Measurements from ENCODE around the gene ZMYND19.
"Not testable (repeated sequence)": the region's sequence is repeated elsewhere in the genome, so short reads cannot be mapped to it uniquely, and the experiment has no call there.

The ZMYND19 gene

DNA sequence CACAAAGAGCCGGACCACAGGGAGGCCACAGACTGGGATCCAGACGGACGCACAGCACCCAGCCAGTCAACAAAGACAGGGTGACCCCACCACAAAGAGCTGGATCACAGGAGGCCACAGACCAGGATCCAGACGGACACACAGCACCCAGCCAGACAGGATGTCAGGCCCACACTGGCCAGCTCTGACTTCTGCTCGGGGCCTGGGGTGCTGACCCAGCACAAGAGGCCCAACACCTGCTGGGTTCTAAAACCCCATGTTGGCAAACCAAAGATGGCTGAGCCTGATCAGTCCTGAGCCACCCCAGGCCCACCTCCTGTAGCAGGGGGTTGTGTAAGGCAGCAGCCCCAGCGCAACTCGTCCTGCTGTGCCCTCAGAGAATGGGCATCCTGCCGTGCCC lies 6.4 kb downstream of the ZMYND19 start:
- no peak for DNase-seq

DNA sequence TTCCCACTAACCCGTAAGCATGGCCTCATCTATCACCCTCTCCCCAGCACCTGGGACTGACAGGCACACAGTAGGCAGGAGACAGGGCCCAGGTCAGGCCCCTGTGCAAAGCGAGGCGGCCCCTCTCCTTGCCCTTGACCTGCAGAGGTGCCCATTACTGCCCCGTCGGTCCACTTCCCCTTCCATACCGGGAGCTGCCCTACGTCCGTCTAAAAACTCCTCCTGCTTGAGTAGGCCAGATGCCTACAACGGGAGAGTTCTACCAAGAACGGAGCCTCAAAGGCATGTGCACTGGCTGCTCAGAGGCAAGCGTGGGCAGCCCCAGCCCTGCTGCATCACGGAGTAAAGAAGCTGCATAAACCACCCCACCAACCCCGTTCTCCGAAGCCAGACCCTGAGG lies 7.0 kb downstream of the ZMYND19 start:
- DNase-seq, result no peak

DNA sequence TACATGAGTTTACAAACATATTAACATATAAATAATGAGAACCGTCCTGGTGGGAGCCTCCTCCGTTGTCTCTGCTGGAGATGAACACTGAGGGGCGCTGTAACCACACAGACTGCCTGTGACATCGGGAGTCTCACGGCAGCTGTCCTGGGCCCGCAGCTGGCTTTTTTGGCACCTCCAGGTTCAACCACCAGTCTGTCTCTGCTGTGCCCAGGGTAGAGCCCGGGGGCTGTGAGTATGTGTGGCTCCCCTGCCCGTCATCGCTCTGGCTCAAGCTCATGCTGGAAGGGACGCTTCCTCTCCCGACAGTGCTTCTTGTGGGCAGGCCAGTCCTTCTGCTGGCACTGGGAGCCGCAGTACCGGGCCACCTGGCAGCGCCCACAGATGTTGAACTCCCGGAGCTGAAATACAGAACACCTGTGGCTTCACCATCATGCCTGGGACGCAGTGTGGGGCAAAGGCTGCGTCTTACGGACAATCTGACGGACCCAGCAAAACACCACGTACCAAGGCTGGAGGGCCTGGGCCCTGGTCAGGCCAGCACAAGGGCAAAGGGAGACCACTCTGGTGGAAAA lies 7.9 kb downstream of the ZMYND19 start:
- DNase-seq, result no peak

DNA sequence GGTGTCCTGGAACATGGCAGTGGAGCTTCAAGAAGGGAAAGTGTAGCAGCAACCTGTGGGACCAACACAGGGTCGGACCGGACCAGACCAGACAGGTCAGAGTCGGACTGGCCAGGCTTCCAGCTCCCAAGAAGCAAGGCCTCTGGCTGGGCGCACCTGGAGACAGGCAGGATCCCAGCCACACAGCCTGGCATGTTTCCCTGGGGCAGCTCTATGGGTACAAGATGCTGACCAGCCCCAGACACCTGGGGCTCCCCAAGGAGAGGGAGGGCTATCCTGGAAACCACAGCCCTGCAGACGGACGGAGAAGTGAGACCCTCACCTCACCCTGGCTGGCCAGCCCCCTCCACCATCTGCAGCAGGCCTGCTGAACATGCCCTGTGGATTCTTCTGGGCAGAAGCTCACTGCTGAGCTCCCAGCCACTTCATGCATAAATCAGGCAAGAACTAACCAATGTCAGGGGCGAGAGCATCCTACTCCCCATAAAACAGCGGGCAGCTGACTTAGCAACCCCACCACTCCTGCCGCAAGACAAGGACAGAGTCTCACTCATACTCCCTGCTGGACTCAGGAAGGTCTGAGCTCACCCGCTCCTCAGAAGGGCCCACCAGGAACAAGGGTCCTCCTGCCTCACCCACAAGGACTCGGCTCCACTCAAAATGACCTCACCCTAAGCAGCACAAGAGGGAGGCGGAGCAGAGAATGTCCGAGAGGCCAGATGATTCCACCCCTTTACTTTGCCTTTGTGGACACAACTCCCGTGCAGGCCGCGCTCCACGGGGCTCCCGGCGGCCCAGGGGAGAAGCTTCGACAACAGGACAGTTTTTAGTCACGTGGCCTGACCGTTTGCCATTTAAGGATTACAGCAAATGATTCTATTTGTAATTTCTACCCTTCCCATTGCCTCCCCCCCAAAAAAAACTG lies 8.7 kb downstream of the ZMYND19 start:
- DNase-seq, result no peak

DNA sequence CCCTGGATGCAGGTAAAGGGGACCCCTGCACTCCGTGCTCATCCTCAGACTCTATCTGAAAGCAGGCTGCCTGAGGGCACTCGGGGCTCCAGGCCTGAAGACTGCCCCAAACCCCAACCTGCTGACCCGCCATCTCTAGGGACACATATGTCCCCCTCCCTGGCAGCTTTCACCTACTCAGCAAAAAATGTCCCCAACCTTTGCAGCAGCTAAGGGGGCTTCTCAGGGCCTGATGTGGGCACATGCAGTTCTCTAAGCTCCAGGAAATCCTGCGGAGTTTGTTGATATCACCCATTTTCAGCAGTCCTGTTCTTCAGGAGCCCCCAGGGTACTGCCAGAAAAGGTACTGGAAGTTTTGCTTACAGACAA lies 9.4 kb downstream of the ZMYND19 start:
- no peak for DNase-seq

DNA sequence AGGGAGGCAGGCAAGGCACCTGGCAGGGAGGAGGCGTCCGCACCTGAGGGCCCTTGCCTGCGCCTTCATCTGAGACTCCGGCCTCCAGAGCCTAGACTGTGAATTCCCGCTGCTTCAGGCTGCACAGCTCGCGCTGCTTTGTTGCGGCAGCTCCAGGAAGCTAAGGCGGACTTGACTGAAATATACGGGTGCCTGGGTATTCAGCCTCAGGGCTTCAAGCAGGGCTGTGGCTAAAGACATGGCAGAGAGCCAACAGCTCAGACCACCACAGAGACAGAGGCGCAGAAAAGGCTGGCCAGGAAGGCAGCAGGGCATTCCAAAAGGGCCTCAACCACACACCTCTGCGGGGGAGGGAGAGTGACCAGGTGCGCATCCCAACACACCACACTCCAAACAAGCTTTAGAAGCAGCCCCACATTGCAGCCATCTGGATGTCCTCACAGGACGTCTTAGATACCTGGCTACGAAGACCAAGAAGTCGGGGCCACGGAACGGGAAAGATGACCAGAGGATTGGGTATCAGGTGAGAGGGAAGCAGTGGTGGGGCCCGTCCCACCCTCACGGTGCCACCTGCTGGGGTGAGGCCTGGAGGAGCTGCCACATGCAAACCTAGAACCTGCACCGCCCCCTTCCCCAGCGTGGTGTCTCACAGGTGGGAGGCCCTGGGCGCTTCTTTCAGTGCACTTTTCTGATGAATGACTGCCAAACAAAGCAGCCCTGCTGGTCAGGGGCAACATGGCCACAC lies 9.9 kb downstream of the ZMYND19 start:
- DNase-seq, result no peak

DNA sequence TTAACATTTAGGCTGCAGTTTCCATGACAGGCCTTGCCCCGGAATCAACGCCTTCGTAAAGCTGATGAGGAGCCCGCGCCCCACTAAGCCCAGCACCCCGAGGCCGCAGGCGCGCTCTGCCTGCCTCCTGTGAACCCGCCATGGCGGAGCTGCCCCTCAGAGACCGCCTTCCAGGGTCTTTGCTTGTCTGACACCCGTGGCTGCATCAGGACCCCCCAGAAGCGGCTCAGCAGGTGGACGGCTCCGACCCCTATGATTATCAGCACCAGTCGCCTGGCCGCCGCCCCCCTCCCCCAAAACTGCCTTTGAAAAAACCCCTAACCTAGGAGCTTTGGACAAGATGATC lies 11.1 kb downstream of the ZMYND19 start:
- no peak for DNase-seq

DNA sequence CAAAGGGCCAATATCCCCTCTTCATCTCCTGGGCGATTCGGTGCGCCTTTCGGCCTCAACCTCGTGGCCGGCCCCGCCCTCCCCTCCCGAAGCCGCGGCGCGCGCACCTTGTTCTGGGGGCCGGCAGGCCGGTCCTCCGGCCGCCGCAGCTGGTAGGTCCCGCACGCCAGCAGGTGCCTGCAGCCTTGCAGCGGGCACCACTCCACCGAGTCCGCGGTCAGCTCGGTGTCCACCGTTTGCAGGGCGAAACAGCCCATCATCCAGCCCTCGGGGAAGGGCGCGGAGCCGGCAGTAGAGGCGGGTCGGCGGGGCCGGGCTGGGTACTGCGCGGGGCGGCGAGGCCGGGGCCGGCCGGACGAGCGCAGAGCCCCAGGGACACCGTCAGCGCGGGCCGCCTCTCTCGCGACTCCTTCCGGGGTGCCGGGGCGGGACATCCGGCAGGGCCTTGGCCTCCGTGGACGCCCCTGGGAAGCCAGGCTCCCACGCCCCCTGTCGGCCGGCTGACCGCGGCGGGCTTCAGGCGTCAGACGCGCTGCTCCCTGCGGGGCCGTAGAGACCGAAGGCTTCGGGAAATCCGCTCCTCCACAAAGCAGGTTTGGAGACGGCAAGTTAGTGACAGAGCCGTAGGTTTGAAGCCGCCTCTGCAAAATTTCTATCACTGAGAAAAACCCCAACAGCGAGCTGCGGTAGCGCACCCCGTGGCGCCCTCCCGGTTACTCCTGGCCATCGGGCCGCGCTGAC lies 11.6 kb downstream of the ZMYND19 start, which contains the start of gene DPH7:
DPH7 (minus strand) TSS at position 408 of the 741 bp plus-strand sequence; CDS start at position 260, 148 bp downstream.
- DNase-seq, result peak; percentile 82

DNA sequence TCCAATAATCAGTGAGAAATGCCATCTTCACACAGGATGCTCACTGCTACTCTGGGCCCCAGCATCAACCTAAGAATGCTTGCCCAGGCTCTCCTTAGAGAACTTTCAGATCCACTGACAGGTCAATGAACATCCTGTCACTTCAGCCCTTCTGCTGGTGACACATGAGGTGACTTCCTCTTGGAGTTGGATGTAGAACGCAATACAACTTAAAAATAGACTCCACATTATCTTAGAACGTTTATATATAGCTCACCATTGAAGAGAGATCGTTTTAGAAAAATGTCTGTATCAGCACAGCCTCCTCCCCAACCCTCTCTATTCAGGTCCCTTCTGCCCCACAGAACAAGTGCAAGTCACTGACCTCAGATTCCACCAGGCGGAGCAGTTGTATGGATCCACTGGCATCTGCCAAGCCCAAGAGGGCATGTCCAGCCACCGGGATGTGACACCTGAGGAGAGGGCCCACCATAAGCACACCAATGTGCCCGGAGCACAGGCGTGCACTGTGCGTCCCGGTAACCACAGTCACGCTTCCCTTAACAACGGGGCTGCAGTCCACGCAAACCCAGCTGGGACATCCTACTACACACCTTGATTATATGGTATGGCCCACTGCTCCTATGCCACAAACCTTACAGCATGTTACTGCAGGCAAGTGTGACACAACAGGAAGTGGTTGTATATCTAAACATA lies 14.4 kb downstream of the ZMYND19 start:
- no peak for DNase-seq

DNA sequence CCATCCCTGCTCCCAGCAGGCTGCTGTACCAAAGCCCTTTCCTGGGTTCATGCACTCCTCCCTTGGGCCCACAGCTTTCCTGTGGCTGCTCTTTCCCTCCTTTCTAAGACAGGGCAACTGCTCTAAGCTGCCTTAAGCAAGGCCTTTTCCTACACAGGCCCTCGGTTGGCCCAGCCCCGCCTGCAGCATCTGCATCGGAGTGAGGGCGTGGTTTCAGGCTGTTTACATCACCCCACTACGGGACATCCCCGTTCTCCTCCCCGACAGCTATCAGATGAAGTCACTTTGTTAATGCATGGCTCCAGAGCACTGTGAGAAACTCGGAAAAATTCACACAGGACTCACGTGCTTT lies 15.0 kb downstream of the ZMYND19 start:
- no peak for DNase-seq

DNA sequence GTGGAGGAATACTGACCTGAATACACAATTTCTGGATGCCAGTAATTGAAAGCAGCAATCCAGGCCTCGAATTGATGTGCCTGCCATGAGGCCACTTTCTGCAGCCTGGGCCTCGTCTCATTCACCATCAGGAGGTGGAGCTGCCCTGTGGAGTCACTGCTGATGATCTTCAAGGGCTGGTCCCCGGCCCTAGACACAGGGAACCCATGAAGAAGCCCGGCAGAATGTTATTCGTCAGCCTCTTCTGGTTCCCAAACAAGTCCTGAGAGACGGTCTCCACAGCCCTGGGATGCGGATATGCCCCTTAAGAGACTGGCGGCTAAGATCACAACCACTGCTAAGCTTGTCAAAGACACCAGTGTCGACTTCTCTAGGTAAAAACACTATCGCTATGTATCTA lies 16.1 kb downstream of the ZMYND19 start:
- DNase-seq, result no peak

DNA sequence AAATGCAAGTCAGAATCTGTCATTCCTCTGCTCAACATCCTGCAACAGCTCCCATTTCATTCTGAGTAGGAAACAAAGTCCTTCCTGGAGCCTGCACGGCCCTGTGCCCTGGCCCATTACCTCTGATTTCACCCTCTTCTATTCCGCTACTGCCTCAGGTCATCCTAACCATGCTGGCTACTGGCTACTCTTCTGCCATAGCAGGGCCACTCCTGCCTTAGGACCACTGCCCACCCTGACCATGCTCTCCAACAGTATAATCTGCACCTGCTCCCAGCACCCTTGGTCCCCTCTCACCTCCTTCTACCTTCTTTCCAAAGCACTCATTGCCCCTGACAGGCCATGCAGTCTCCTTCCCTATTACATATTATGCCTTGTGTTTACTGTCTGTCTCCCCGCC lies 19.7 kb downstream of the ZMYND19 start:
- DNase-seq, result no peak

DNA sequence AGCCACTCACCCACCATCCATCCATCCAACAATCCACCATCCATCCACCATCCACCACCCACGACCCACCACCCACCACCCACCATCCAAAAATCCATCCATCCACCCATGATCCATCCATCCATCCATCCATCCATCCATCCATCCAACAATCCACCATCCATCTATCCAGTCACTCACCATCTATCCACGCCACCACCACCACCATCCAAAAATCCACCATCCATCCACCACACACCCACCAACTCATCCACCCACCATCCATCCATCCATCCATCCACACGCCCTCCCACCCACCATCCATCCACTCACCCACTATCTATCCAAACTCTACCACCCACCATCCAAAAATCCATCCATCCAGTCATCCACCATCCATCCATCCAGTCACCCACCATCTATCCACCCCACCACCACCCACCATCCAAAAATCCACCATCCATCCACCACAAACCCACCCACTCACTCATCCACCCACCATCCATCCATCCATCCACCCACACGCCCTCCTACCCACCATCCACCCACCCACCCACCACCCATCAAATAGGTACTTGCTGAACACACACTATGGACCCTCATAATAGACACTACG lies 20.6 kb downstream of the ZMYND19 start:
- no peak for DNase-seq

DNA sequence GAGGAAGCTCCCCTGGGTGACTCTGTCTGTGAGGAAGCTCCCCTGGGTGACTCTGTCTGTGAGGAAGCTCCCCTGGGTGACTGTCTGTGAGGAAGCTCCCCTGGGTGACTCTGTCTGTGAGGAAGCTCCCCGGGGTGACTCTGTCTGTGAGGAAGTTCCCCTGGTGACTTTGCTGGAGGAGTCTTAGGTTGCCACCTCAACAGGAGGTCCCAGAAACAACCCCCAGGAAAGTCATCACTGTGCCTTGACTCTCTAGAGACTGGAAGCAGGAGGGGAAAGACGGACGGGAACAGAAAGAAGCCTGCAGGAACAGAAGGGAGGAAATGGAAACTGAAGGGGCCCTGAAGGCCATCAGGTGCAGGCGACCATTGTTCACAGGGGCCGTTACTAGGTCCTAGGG lies 21.9 kb downstream of the ZMYND19 start:
- DNase-seq, result not testable (repeated sequence)

DNA sequence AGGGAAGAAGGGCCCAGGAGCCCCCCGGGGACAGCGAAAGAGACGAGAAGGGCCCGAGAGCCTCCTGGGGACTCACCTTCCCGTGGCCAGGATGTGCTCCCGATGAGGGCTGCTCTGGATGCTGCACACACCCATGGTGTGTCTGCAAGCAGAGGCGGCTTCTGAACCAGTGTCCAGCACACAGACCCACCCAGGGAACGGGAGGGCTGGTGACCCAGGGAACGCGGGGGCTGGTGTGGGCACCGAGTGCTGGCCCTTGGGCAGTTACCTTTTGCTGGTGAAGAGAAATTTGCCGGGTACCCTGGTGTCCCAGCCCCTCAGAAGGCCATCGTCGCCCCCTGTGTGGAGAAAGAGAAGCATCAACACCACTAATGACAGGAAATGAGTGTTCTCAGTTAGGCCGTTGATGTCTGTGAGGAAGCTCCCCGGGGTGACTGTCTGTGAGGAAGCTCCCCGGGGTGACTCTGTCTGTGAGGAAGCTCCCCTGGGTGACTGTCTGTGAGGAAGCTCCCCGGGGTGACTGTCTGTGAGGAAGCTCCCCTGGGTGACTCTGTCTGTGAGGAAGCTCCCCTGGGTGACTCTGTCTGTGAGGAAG lies 25.4 kb downstream of the ZMYND19 start:
- DNase-seq, result no peak

DNA sequence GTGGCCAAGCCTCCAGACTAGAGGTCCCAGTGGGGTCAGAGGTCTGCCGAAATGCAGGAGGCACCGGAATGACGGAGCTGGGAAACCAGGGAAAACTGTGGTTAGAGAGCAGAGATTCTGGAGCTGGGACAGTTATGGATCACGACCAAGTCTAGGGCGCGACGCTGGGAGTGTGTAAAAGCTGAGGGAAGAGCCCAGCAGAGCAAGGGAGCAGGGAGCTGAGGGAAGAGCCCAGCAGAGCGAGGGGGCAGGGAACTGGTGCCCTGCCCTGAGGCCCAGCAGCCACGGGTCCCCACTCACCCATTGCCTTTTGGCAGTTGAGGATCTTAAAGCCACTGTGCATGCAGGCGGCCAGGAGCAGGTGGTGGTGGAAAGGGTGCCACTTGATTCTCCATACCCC lies 26.2 kb downstream of the ZMYND19 start:
- no peak for DNase-seq

DNA sequence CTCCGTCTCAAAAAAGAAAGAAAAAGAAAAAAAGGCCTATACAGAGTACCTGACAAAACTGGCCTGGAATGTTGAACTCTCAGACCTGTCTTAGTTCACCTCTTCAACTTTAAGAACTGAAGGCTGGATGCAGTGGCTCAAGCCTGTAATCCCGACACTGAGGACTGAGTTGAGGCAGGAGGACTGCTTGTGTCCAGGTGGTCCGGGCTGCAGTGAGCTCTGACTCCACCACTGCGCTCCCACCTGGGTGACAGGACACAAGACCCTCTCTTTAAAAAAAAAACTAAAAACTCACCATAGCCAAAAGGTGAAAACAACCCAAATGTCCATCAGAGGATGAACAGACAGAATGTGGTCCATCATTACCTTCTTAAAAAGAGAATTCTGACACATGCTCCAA lies 32.2 kb downstream of the ZMYND19 start:
- DNase-seq, result no peak

DNA sequence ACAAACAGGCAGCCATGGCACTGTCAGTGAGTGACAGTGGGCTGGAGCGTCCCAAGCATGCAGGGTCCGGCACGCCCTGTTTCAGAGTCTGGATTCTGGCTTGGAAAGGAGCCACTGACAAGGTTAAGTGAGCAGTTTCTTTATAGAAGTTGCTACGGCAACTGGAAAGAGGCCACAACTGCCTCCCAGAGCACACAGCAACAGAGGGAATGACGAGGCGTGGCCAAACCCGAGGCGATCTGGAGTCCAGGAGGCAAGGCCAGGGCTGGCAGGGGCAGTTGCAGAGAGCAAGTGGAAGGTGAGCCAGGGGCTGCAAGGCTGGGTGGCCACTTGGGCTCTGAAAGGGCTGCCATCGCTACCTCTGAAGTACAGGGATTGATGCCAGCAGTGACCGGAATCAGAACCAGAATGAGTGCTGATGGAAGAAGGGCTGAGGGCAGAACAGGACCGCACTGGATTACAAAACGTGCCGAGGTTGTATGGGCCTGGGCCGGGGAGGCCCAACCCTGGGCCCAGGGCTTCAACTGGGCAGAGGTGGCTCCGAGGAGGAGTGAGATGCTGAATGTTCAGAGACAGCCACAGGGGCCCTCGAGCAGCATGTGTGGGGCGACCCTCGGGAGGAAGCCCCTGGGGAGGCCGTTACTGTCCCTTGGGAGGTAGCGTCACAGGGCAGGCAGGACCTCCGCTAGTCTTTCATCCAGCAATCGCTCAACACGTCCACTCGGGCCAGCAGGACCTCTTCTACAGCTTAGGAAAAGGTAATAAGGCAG lies 34.1 kb downstream of the ZMYND19 start:
- no peak for DNase-seq

DNA sequence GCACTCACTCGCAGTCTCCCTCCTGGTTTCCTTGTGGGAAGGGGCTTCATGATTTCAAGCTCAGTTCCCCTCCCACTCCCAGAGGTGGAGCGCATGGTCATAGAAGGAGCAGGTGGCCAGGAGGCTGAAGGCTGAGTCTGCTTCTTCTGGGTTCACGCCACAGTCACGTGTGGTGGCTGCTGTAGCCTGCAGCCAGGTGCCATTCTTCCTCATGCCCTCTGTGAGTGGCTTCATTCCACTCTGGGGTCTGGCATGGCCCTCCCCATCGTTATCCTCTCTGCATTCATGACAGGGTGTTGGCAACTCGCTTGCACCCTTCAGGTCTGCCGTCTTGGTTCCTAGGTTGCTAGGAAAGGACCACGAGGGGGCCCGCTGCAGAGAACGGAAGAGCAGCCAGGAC lies 35.1 kb downstream of the ZMYND19 start:
- no peak for DNase-seq

DNA sequence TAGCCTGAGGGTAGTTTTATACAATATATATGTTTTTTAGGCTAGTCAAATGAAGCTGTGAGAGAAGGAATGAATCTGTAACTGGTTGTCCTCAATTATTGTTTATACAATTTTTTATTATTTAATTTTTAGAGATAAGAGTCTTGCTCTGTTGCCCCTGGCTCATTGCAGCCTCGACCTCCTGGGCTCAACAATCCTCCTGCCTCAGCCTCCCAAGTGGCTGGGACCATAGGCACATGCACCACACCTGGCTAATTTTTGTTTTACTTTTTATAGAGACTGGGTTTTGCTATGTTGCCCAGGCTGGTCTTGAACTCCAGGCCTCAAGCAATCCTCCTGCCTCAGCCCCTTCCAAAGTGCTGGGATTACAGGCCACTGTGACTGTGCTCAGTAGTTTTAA lies 36.0 kb downstream of the ZMYND19 start:
- DNase-seq, result no peak

DNA sequence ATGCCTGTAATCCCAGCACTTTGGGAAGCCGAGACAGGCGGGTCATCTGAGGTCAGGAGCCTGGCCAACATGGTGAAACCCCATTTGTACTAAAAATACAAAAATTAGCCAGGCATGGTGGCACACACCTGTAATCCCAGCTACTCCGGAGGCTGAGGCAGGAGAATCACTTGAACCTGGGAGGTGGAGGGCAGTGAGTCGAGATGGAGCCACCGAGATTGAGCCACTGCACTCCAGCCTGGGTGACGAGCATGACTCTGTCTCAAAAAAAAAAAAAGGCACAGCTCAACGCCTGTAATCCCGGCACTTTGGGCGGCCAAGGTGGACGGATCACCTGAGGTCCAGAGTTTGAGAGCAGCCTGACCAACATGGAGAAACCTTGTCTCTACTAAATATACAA lies 36.7 kb downstream of the ZMYND19 start:
- DNase-seq, result not testable (repeated sequence)

All from NCI-H1105 treated with DMSO at 0.1 percent for 48 hours (cell line).